Lower leg skin (tissue), 4 donors: ENCODE data around the gene DNAJB7. TPM values are rescaled to one million over a fixed set of nuclear protein-coding genes. Genes with fewer than 3 reads are reported as not detected.

ENCODE experiments used
- DNase-seq, 2 donors: peaks; one replicate each; pipeline ENCODE4 v3.0.0-alpha.2; 2019; ENCODE audit warnings: low spot score in 2 of 2
- H3K4me3 ChIP-seq: fragments of 200-600 bp; sonication (generic); 2 replicates; pipeline ENCODE4 v1.5.1; 2017; ENCODE audit warnings: mild to moderate bottlenecking, low read depth; ENCODE audit not compliant: poor library complexity, severe bottlenecking
- POLR2A ChIP-seq, 2 donors: fragments of 450-650 bp; IDR thresholded peaks; one replicate each; pipeline ENCODE4 v1.6.1; 2016 to 2017; ENCODE audit warnings: antibody characterized with exemption in 2 of 2, mild to moderate bottlenecking in 1 of 2, moderate library complexity in 1 of 2
- WGBS, 2 donors: methylation state at CpG; one replicate each; pipeline ENCODE4 v1.1.5; 2018; 5-methylcytosine and 5-hydroxymethylcytosine counted together
- intact Hi-C: fragments of 100-400 bp; cut with DNase I; formaldehyde crosslinking; loops from one replicate; pipeline ENCODE4 v1.15.0; 2023; ENCODE audit warnings: low total_unique reads
- microRNA-seq, 2 donors: library from miRNA; unstranded; fragments of <30 nt; microRNA quantifications; one replicate each; pipeline ENCODE4, GENCODE V29; 2016; ENCODE audit warnings: borderline replicate concordance in 2 of 2, borderline number of aligned reads in 1 of 2
- total RNA-seq, 4 donors: library from RNA; depleted of rRNA; stranded (reverse); fragments of >200 nt; gene quantifications; one replicate each; pipeline ENCODE4 v1.1.0, GENCODE V29; 2016
- TF ChIP-seq, protein P1 (sequence below), 3 donors: fragments of 450-650 bp; IDR thresholded peaks; one replicate each; pipeline ENCODE4 v1.5.1; 2016; ENCODE audit warnings: antibody characterized with exemption in 3 of 3, mild to moderate bottlenecking in 3 of 3, moderate library complexity in 2 of 3

The DNAJB7 gene
- total RNA-seq, 4 donors from 2014 or later = not detected

DNA sequence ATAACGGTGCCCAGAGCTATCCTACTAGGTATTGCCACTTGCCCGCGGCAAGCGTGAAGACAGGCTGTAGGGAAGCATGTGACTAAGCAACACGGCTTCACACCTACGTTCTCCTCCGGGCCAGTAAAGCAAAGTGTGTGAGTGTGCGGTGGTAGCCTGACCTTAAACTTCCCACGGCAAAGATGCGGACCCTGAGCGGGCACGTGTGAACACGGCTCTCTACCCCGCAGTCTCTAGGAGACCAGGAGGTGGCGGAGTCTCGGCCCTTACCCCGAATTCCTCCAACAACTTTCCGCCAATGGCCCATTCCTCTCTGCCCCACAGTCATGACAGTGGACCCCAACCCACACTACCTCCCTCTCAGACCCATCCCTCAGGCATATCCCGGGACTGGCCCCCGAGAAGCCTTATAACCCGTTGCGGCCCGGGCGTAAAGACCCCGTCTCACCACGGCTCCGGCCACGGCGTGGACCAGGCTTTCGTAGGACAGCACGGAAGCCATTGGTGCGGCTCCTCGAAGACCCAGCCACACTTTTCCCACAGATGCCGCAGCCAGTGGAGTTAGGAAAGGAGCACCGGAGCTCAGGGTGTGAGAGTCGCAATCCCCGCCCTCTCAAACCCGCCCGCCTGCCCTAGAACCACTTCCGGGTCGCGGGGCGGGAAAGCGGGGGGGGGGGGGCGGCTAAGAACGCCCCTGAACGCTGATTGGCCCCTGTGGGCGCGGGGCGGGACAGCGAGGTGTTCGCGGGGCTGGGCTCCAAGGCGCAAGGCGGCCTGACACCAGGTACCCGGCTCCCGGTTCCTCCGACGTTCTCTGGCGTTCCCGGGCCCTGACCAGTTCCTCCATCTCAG lies 42.9 kb downstream of the DNAJB7 start, which contains the start of gene SLC25A17:
Gene SLC25A17, minus strand, starts transcription at position 600 of the 852 bp plus-strand sequence. Its CDS starts 98 bp downstream, at position 502.
- no peak for TF ChIP-seq POLR2A (IDR thresholded peaks at IDR 0.05)
- TF ChIP-seq, protein P1, sequence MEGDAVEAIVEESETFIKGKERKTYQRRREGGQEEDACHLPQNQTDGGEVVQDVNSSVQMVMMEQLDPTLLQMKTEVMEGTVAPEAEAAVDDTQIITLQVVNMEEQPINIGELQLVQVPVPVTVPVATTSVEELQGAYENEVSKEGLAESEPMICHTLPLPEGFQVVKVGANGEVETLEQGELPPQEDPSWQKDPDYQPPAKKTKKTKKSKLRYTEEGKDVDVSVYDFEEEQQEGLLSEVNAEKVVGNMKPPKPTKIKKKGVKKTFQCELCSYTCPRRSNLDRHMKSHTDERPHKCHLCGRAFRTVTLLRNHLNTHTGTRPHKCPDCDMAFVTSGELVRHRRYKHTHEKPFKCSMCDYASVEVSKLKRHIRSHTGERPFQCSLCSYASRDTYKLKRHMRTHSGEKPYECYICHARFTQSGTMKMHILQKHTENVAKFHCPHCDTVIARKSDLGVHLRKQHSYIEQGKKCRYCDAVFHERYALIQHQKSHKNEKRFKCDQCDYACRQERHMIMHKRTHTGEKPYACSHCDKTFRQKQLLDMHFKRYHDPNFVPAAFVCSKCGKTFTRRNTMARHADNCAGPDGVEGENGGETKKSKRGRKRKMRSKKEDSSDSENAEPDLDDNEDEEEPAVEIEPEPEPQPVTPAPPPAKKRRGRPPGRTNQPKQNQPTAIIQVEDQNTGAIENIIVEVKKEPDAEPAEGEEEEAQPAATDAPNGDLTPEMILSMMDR (IDR thresholded peaks at IDR 0.05) = peak in 1 of 3 donors; percentile 41
- intact Hi-C loops = no loop called here
- WGBS, 2 donors = 0 to 1% methylated on average over 39 to 58 of the region's 61 CpGs
- DNase-seq = peak; percentile 83 to 98
- H3K4me3 ChIP-seq = peak within 1 kb of the TSS; percentile 93

DNA sequence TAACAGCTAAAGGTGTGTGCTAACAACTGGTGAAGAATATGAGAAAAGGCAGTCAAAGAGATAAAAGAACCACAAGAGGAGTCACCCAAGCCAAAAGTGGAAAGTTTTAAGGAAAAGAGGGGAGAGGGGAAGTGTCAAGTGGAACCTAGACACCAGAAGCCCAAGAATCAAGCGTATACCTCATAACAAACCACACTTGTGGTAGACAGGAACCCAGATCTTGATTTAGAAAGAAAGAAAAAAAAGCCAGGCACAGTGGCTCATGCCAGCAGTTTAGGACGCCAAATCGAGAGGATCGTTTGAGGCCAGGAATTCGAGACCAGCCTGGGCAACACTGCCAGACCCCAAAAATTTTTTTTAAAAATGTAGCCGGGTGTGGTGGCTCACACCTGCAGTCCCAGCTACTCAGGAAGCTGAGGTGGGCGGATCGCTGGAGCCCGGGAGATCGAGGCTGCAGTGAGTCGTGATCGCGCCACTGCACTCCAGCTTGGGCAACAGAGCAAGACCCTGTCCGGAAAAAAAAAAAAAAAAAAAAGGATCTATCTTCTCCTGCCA lies 43.6 kb downstream of the DNAJB7 start:
- intact Hi-C loops = no loop called here
- DNase-seq = no peak
- 8 to 16% methylated on average over 14 of the region's 14 CpGs for WGBS, 2 donors
- peak overlapping the region; percentile 93 for H3K4me3 ChIP-seq
- TF ChIP-seq POLR2A (IDR thresholded peaks at IDR 0.05) = no peak
- TF ChIP-seq, protein P1 (IDR thresholded peaks at IDR 0.05) = no peak

DNA sequence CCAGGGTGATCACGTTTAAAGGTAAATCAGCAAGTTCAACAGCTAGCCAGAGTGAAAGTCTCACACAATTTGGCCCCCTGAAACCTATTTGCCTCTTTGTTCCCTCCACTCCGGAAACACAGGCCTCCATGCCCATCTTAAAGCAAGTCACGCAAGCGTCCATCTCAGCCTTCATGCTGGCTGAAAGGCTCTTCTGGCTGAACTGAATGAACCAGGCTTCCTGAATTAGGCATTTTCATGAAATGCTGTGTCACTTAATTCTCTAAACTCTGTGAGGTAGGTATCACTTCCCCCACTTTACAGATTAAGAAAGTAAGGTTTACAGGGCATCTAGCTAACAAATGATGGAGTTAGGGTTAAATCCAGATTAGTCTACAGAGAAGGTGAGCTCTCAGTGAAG lies 44.2 kb downstream of the DNAJB7 start:
- no peak for DNase-seq
- TF ChIP-seq, protein P1 (IDR thresholded peaks at IDR 0.05) = no peak
- no peak for TF ChIP-seq POLR2A (IDR thresholded peaks at IDR 0.05)
- H3K4me3 ChIP-seq = no peak overlapping the region
- intact Hi-C loops = no loop called here
- WGBS, 2 donors = 90 to 91% methylated on average over 4 of the region's 4 CpGs

DNA sequence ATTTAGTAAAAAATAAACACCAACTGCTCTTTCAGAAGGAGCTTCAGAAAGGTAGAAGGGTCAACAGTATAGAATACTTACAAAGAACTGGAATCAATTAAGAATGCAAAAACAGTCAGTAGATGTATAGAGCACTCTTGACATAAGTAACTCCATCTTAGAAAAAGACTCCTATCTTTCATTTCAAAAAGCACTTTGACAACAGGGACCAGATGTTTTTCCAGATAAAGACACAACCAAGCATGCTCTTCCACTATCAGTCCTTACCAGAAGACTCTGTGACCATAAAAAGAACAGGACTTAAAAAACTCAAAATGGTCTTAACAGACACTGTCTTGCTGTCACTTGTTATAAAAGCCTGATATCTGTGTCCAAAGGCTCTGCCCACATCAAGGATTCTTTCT lies 48.0 kb downstream of the DNAJB7 start:
- DNase-seq = no peak
- H3K4me3 ChIP-seq = no peak overlapping the region
- TF ChIP-seq, protein P1 (IDR thresholded peaks at IDR 0.05) = no peak
- TF ChIP-seq POLR2A (IDR thresholded peaks at IDR 0.05) = no peak
- intact Hi-C loops = no loop called here

Small RNAs within 50 kb of the gene (microRNA-seq; reads per million reads assigned to microRNA genes)
- gene MIR4766 = 0 to 0.57 reads per million in 2 donors

Other genes starting within 250 kb of the DNAJB7 start
- gene MRTFA, start 225.4 kb downstream of the DNAJB7 start, total RNA-seq = 100 to 1,000 TPM in 2 of 4 donors, 10 to 100 TPM in 2; 59.7 to 163 (median 111) TPM
- under 1 TPM; 0.19 to 0.58 (median 0.41) TPM for gene MCHR1, start 182.6 kb downstream of the DNAJB7 start, total RNA-seq
- gene SLC25A17, start 42.8 kb downstream of the DNAJB7 start, total RNA-seq = 10 to 100 TPM; 15.4 to 23.0 (median 19.5) TPM
- gene ST13, start 5.5 kb downstream of the DNAJB7 start, total RNA-seq = 100 to 1,000 TPM; 130 to 143 (median 139) TPM
- gene XPNPEP3, start 5.0 kb downstream of the DNAJB7 start, total RNA-seq = 10 to 100 TPM in 3 of 4 donors, 1 to 10 TPM in 1; 8.7 to 11.2 (median 10.6) TPM
- gene RBX1, start 89.3 kb upstream of the DNAJB7 start, total RNA-seq = 10 to 100 TPM; 26.5 to 47.7 (median 42.0) TPM
- 10 to 100 TPM; 72.4 to 86.9 (median 74.9) TPM for gene EP300, start 230.5 kb upstream of the DNAJB7 start, total RNA-seq